Breast epithelium (tissue), 4 donors: ENCODE measurements around the gene DAB1. TPM values are rescaled to one million over a fixed set of nuclear protein-coding genes. Genes with fewer than 3 reads are reported as not detected.

Source experiments
- DNase-seq, 2 donors: peaks; one replicate each; pipeline ENCODE4 v3.0.0-alpha.2; 2019; ENCODE audit warnings: low spot score in 2 of 2
- H3K27ac ChIP-seq, 2 donors: fragments of 200-600 bp; sonication (generic) in 1 of 2; one replicate each; pipeline ENCODE4 v1.5.1; 2016 to 2019; ENCODE audit warnings: mild to moderate bottlenecking in 1 of 2
- H3K27me3 ChIP-seq, 2 donors: fragments of 200-600 bp; sonication (generic) in 1 of 2; one replicate each; pipeline versions ENCODE4 v1.5.1 to v1.6.0; 2017 to 2019; ENCODE audit warnings: control low read depth in 1 of 2, mild to moderate bottlenecking in 1 of 2
- H3K36me3 ChIP-seq: fragments of 200-600 bp; one replicate; pipeline ENCODE4 v1.5.1; 2019
- H3K4me1 ChIP-seq, 2 donors: fragments of 200-600 bp; sonication (generic); one replicate each; pipeline ENCODE4 v1.5.1; 2016 to 2019; ENCODE audit warnings: control low read depth in 1 of 2
- H3K4me3 ChIP-seq, 3 donors: fragments of 200-600 bp; sonication (generic); 1 replicate in 2 of 3; 2 replicates in 1 of 3; pipeline ENCODE4 v1.5.1; 2016 to 2019; ENCODE audit warnings: mild to moderate bottlenecking in 3 of 3, moderate library complexity in 2 of 3
- H3K9me3 ChIP-seq, 2 donors: fragments of 200-600 bp; sonication (generic) in 1 of 2; one replicate each; pipeline ENCODE4 v1.5.1; 2016 to 2019; ENCODE audit warnings: control low read depth in 1 of 2
- CTCF ChIP-seq, 3 donors: fragments of 450-650 bp; IDR thresholded peaks; one replicate each; pipeline ENCODE4 v1.5.1; 2016 to 2017; ENCODE audit warnings: antibody characterized with exemption in 3 of 3, mild to moderate bottlenecking in 3 of 3, moderate library complexity in 3 of 3
- POLR2A ChIP-seq: fragments of 450-650 bp; IDR thresholded peaks from one replicate; pipeline ENCODE4 v1.6.1; 2016; ENCODE audit warnings: antibody characterized with exemption, mild to moderate bottlenecking, moderate library complexity
- POLR2AphosphoS5 ChIP-seq, 3 donors: sonication (generic); formaldehyde crosslinking; IDR thresholded peaks; one replicate each; pipeline ENCODE4 v1.6.1; 2017; ENCODE audit warnings: antibody characterized with exemption in 3 of 3
- intact Hi-C: fragments of 100-400 bp; cut with DNase I; formaldehyde crosslinking; loops from one replicate; pipeline ENCODE4 v1.15.1; 2023; ENCODE audit warnings: low total_unique reads
- total RNA-seq, 3 donors: library from RNA; depleted of rRNA; stranded (reverse); fragments of >200 nt; gene quantifications; one replicate each; pipeline ENCODE4 v1.1.0, GENCODE V29; 2016

The DAB1 gene
- total RNA-seq, 3 donors from 2014 or later, result 0.48 to 0.66 (median 0.59) TPM

GRCh38 chr1:56983484-56983883 lies 440.4 kb downstream of the DAB1 start:
- TF ChIP-seq CTCF (IDR thresholded peaks at IDR 0.05), result no peak
- intact Hi-C loops, result no loop called here

GRCh38 chr1:56979986-56980755 lies 443.7 kb downstream of the DAB1 start:
- intact Hi-C loops, result loop anchor here (2.0 kb wide), 1 partner anchor 31 kb away; no protein-coding TSS in a partner anchor
- no peak overlapping the region for H3K4me3 ChIP-seq
- no peak for DNase-seq
- TF ChIP-seq POLR2A (no peak), CTCF (IDR thresholded peaks at IDR 0.05) (no peak), POLR2AphosphoS5 (IDR thresholded peaks at IDR 0.05) (no peak)
- no peaks in the 10 kb centered on the region for H3K4me1 ChIP-seq
- H3K9me3 ChIP-seq, result no peaks in the 10 kb centered on the region
- H3K36me3 ChIP-seq, result no peaks in the 10 kb centered on the region
- no peaks in the 10 kb centered on the region for H3K27me3 ChIP-seq
- no peak overlapping the region for H3K27ac ChIP-seq

More at GRCh38 chr1:56983484-56983883, 440.4 kb downstream of the DAB1 start:
- H3K27ac ChIP-seq, result no peak overlapping the region
- no peaks in the 10 kb centered on the region for H3K9me3 ChIP-seq
- H3K4me3 ChIP-seq, result no peak overlapping the region
- no peaks in the 10 kb centered on the region for H3K4me1 ChIP-seq
- H3K27me3 ChIP-seq, result no peaks in the 10 kb centered on the region
- H3K36me3 ChIP-seq, result no peaks in the 10 kb centered on the region
- no peak for DNase-seq

- no peak for TF ChIP-seq CTCF (IDR thresholded peaks at IDR 0.05)
- no peak for TF ChIP-seq POLR2AphosphoS5 (IDR thresholded peaks at IDR 0.05)
- no peak for TF ChIP-seq POLR2A
- Histone ChIP-seq H3K36me3 (no peaks in the 10 kb centered on the region), H3K9me3 (no peaks in the 10 kb centered on the region), H3K27ac (no peak overlapping the region), H3K4me1 (no peaks in the 10 kb centered on the region), H3K4me3 (no peak overlapping the region), H3K27me3 (no peaks in the 10 kb centered on the region)
- intact Hi-C loops, result loop anchor here (2.0 kb wide), 1 partner anchor 30 kb away; no protein-coding TSS in a partner anchor
- DNase-seq, result no peak
Observed at GRCh38 chr1:56978819-56979218, 445.0 kb downstream of the DAB1 start.

- Histone ChIP-seq H3K4me3 (no peak overlapping the region), H3K27ac (no peak overlapping the region), H3K4me1 (no peaks in the 10 kb centered on the region), H3K9me3 (no peaks in the 10 kb centered on the region), H3K27me3 (no peaks in the 10 kb centered on the region), H3K36me3 (no peaks in the 10 kb centered on the region)
- intact Hi-C loops, result loop anchor here (2.0 kb wide), 1 partner anchor 29 kb away; no protein-coding TSS in a partner anchor
- TF ChIP-seq CTCF (IDR thresholded peaks at IDR 0.05) (no peak), POLR2AphosphoS5 (IDR thresholded peaks at IDR 0.05) (no peak), POLR2A (no peak)
- DNase-seq, result no peak
Observed at GRCh38 chr1:56977910-56978309, 445.9 kb downstream of the DAB1 start.

GRCh38 chr1:56975446-56975845 lies 448.4 kb downstream of the DAB1 start:
- Histone ChIP-seq H3K27me3 (no peaks in the 10 kb centered on the region), H3K4me3 (no peak overlapping the region), H3K27ac (no peak overlapping the region), H3K4me1 (no peaks in the 10 kb centered on the region), H3K9me3 (no peaks in the 10 kb centered on the region), H3K36me3 (no peaks in the 10 kb centered on the region)
- intact Hi-C loops, result no loop called here
- DNase-seq, result no peak
- TF ChIP-seq CTCF (IDR thresholded peaks at IDR 0.05), result no peak
